MCF 10A (cell line): ENCODE data around the gene HAGHL. TPM values are rescaled to one million over a fixed set of nuclear protein-coding genes. Genes with fewer than 3 reads are reported as not detected.

Source experiments
- BruUV-seq: library from RNA; stranded (reverse); fragments of 400-500 nt; replicated peaks from 2 replicates; lab custom pipeline; 2021; lab: Mats Ljungman, UMichigan
- CTCF ChIA-PET: fragments of 300-600 bp; sonication (Branson Sonifier 250); formaldehyde crosslinking; extraction: SDS; loops from one replicate; lab custom pipeline; 2021; ENCODE audit warnings: antibody characterized with exemption, inconsistent platforms; lab: Yijun Ruan, JAX
- POLR2A ChIA-PET: fragments of 300-600, 350-650 bp; sonication (Branson Sonifier 250); formaldehyde crosslinking; extraction: SDS; loops from one replicate; lab custom pipeline; 2020; ENCODE audit warnings: antibody characterized with exemption, inconsistent platforms; lab: Yijun Ruan, JAX
- DNase-seq: peaks from one replicate; pipeline ENCODE4 v3.0.0-alpha.2; 2018; ENCODE audit not compliant: unreplicated experiment
- H3K27ac Mint-ChIP-seq: one replicate; pipeline ENCODE4 v1.8.0; 2022; ENCODE audit warnings: mild to moderate bottlenecking, low read depth, mixed read lengths; ENCODE audit not compliant: unreplicated experiment
- H3K27me3 Mint-ChIP-seq: one replicate; pipeline ENCODE4 v1.8.0; 2022; ENCODE audit warnings: mixed read lengths; ENCODE audit not compliant: insufficient read depth, unreplicated experiment
- H3K36me3 Mint-ChIP-seq: one replicate; pipeline ENCODE4 v1.8.0; 2022; ENCODE audit warnings: mild to moderate bottlenecking, moderate library complexity, mixed read lengths; ENCODE audit not compliant: insufficient read depth, unreplicated experiment
- H3K4me1 Mint-ChIP-seq: one replicate; pipeline ENCODE4 v1.8.0; 2022; ENCODE audit warnings: mixed read lengths; ENCODE audit not compliant: insufficient read depth, unreplicated experiment
- H3K4me3 Mint-ChIP-seq: one replicate; pipeline ENCODE4 v1.8.0; 2022; ENCODE audit warnings: mild to moderate bottlenecking, moderate library complexity, mixed read lengths; ENCODE audit not compliant: unreplicated experiment
- H3K9me3 Mint-ChIP-seq: one replicate; pipeline ENCODE4 v1.8.0; 2022; ENCODE audit warnings: mixed read lengths; ENCODE audit not compliant: unreplicated experiment
- intact Hi-C: fragments of 100-400 bp; cut with micrococcal nuclease; formaldehyde crosslinking; loops from 2 replicates; pipeline ENCODE4 v1.14.1; 2022
- total RNA-seq: library from RNA; stranded (reverse); gene quantifications from 2 replicates; pipeline ENCODE4 v1.2.3, GENCODE V29; 2022
- TF ChIP-seq, protein P1 (sequence below): fragments of 200-600 bp; IDR thresholded peaks from one replicate; pipeline ENCODE4 v1.8.0; 2022; ENCODE audit warnings: antibody characterized with exemption, mild to moderate bottlenecking; ENCODE audit not compliant: unreplicated experiment

Gene HAGHL
- total RNA-seq, 1 experiment from 2014 or later: 24.5 TPM

DNA sequence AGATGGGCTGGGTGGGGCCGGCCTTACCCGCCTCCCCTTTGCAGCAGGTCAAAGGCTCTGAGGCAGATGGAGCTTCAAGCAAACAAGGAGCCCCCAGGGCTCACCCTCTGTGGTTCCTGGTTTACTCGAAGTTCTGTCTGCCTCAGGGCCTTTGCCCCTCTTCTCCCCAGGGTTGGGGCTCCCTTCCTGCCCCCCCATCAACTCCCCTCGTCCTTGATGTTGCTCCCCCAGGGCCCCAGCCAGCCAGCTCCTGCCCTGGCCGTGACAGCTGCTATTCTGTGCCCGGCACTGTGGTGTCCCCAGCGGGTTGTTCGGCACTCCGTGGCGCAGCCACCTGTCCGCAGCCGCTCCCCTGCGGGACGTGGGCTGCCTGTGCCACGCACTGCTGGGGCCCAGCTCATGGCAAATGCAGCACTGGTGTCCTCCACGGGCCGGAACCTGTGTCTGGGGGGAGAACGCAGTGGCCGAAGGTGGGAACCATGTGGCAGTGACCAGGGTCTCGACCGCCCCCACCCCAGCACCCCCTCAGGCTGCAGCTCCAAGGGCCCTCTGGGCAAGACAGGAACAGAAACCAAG is 16.3 kb upstream of the HAGHL start:
- Mint-ChIP-seq H3K4me1 (peaks cover 24% of the 10 kb centered on the region), H3K9me3 (no peaks in the 10 kb centered on the region), H3K27ac (peak overlapping the region; percentile 31), H3K4me3 (peak overlapping the region; percentile 46), H3K36me3 (peaks cover 4% of the 10 kb centered on the region), H3K27me3 (no peaks in the 10 kb centered on the region)
- intact Hi-C loops: loop anchor here (2.0 kb wide), 1 partner anchor 344 kb away; no protein-coding TSS in a partner anchor
- TF ChIP-seq, protein P1, sequence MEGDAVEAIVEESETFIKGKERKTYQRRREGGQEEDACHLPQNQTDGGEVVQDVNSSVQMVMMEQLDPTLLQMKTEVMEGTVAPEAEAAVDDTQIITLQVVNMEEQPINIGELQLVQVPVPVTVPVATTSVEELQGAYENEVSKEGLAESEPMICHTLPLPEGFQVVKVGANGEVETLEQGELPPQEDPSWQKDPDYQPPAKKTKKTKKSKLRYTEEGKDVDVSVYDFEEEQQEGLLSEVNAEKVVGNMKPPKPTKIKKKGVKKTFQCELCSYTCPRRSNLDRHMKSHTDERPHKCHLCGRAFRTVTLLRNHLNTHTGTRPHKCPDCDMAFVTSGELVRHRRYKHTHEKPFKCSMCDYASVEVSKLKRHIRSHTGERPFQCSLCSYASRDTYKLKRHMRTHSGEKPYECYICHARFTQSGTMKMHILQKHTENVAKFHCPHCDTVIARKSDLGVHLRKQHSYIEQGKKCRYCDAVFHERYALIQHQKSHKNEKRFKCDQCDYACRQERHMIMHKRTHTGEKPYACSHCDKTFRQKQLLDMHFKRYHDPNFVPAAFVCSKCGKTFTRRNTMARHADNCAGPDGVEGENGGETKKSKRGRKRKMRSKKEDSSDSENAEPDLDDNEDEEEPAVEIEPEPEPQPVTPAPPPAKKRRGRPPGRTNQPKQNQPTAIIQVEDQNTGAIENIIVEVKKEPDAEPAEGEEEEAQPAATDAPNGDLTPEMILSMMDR: no peak
- ChIA-PET POLR2A (interaction anchor here (0.6 to 8.8 kb wide), 4 partner anchors 14 to 75 kb away, joined by 3 to 124 read pairs (median 6); partner anchors contain the start of genes ANTKMT, CCDC78, CIAO3 and HAGHL), CTCF (interaction anchor here (0.6 to 3.9 kb wide), 10 partner anchors 9 to 1353 kb away, joined by 3 to 34 read pairs (median 3); partner anchors contain the start of genes CHTF18 and RPUSD1)
- DNase-seq: no peak
- BruUV-seq: no TSS peak

DNA sequence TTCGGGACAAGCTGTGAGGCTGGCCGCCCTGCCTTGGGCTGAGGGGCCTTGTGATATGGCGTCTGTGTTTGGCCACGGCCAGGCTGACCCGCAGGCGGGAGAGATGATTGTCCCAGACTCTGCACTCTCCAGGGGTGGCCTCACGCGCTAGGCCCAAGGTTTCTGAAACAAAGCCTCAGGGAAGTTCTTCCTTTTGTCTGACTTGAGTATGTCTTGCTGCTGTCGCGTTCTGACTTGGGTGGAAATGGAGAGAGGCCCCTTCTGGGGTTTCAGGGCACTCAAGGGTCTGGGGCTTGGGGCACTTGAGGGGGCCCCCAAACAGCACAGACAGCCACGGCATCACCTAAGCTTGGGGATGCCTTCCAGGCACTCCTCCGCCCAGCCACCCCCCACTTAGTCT is 15.8 kb upstream of the HAGHL start:
- peaks cover 4% of the 10 kb centered on the region for H3K36me3 Mint-ChIP-seq
- ChIA-PET POLR2A (interaction anchor here (0.7 to 8.8 kb wide), 3 partner anchors 13 to 74 kb away, joined by 3 to 124 read pairs (median 5); partner anchors contain the start of genes ANTKMT, CCDC78, HAGHL and WDR24), CTCF (interaction anchor here (0.6 to 3.9 kb wide), 9 partner anchors 9 to 1353 kb away, joined by 3 to 34 read pairs (median 3); partner anchors contain the start of genes CHTF18 and RPUSD1)
- peak overlapping the region; percentile 36 for H3K4me3 Mint-ChIP-seq
- DNase-seq: no peak
- H3K27me3 Mint-ChIP-seq: no peaks in the 10 kb centered on the region
- intact Hi-C loops: loop anchor here (2.0 kb wide), 1 partner anchor 344 kb away; no protein-coding TSS in a partner anchor
- peak overlapping the region; percentile 31 for H3K27ac Mint-ChIP-seq
- H3K9me3 Mint-ChIP-seq: no peaks in the 10 kb centered on the region
- TF ChIP-seq, protein P1: no peak
- peaks cover 24% of the 10 kb centered on the region for H3K4me1 Mint-ChIP-seq
- no TSS peak for BruUV-seq

DNA sequence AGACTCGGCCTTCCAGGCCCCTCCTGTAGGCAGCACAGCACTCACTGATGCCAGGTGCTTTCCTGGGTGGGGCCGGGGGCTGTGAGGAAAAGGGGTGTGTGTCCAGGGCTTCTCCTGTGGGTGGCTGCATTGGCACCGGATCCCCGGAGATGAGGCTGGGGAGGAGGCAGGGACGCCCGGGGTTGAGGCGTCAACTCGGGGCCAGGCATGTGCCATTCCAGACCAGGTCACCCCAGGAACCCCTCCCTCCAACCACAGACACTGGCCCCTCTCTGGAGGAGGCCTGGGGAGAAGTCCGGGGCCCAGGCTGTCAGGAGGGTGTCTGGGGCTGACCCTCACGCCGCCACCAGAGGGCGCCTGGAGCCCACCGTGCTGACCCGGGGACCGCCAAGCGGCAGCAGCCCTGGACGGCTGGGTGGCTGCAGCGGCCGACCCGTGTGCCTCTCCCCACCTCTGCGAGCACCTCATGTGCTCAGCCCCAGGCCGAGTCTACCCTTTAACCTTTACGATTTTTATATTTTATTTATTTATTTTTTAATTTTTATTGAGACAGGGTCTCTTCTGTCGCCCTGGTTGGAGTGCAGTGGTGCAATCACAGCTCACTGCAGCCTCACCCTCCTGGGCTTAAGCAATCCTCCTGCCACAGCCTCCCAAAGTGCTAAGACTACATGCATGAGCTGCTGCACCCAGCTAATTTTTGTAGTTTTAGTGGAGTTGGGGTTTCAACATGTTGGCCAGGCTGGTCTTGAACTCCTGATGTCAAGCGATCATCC is 15.2 kb upstream of the HAGHL start:
- no peaks in the 10 kb centered on the region for H3K27me3 Mint-ChIP-seq
- peak overlapping the region; percentile 31 for H3K27ac Mint-ChIP-seq
- TF ChIP-seq, protein P1: peak; percentile 91
- H3K4me1 Mint-ChIP-seq: peaks cover 24% of the 10 kb centered on the region
- H3K4me3 Mint-ChIP-seq: peak overlapping the region; percentile 36
- ChIA-PET CTCF (interaction anchor here (0.6 to 3.9 kb wide), 33 partner anchors 8 to 1352 kb away, joined by 3 to 34 read pairs (median 4); partner anchors contain the start of genes ANTKMT, CHTF18, CIAO3 and HAGHL), POLR2A (interaction anchor here (0.6 to 8.8 kb wide), 24 partner anchors 7 to 377 kb away, joined by 3 to 124 read pairs (median 4); partner anchors contain the start of genes ANTKMT, CCDC78, CIAO3 and HAGHL)
- intact Hi-C loops: loop anchor here (1.0 to 2.0 kb wide), 2 partner anchors 74 to 343 kb away; no protein-coding TSS in a partner anchor
- peak; percentile 68 for DNase-seq
- peaks cover 4% of the 10 kb centered on the region for H3K36me3 Mint-ChIP-seq
- H3K9me3 Mint-ChIP-seq: no peaks in the 10 kb centered on the region
- no TSS peak for BruUV-seq
